Duodenal mucosa (tissue), 2 donors: ENCODE data around the gene PLA2G10.
"Not testable (repeated sequence)": the region's sequence is repeated elsewhere in the genome, so short reads cannot be mapped to it uniquely, and the experiment has no call there.

ENCODE experiments used
- H3K27ac ChIP-seq: one replicate; pipeline ENCODE4 v1.7.0; 2013; ENCODE audit warnings: low read depth, low read length
- H3K27me3 ChIP-seq, 2 donors: one replicate each; pipeline ENCODE4 v1.7.0; 2013; ENCODE audit warnings: low read length in 2 of 2, control low read depth in 1 of 2; ENCODE audit not compliant: insufficient read depth in 2 of 2, control insufficient read depth in 1 of 2
- H3K36me3 ChIP-seq, 2 donors: one replicate each; pipeline ENCODE4 v1.7.0; 2013; ENCODE audit warnings: low read length in 2 of 2, control low read depth in 1 of 2; ENCODE audit not compliant: insufficient read depth in 2 of 2, control insufficient read depth in 1 of 2
- H3K4me1 ChIP-seq, 2 donors: one replicate each; pipeline ENCODE4 v1.7.0; 2013; ENCODE audit warnings: low read length in 2 of 2, control low read depth in 1 of 2; ENCODE audit not compliant: insufficient read depth in 2 of 2, control insufficient read depth in 1 of 2
- H3K4me3 ChIP-seq, 2 donors: one replicate each; pipeline ENCODE4 v1.7.0; 2013; ENCODE audit warnings: low read length in 2 of 2, low read depth in 1 of 2
- H3K9ac ChIP-seq, 2 donors: one replicate each; pipeline ENCODE4 v1.7.0; 2013; ENCODE audit warnings: low read length in 2 of 2, low read depth in 1 of 2
- H3K9me3 ChIP-seq, 2 donors: one replicate each; pipeline ENCODE4 v1.7.0; 2013; ENCODE audit warnings: low read length in 2 of 2, control low read depth in 1 of 2; ENCODE audit not compliant: control insufficient read depth in 1 of 2

Gene PLA2G10

DNA sequence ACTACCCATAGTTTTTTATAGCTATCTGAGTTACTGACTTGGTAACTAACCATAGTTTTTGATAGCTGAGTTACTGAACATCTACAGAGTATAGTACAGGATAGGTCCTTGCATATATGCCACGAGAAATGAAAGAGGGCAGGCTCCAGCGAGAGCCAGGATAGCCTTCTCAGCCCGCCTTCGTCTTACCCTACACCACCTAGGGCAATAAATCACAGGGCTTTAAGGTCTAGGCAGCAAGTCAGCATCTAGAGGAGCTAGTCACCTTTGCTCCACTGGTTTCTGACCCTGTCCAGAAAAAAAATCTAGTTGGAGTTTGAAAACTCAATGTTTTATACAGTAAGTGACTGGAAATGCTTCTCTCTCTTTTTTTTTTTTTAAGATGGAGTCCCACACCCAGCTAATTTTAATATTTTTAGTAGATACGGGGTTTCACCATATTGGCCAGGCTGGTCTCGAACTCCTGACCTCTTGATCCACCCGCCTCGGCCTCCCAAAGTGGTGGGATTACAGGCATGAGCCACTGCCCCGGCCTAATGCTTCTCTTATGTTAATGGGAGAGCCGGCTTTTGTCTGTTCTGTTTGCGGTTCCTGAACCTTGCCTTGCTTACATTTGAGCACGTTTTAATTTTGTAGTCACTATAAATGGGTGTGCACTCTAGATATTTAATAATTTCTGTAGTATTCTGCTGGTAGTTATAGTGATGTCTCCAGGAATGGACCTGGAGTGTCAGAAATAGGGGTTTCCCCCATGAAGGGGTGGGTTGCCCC is 58.5 kb downstream of the PLA2G10 start:
- H3K27ac ChIP-seq, result peak overlapping the region; percentile 70
- peaks cover 42 to 46% of the 10 kb centered on the region in 2 donors for H3K4me1 ChIP-seq
- no peaks in the 10 kb centered on the region for H3K9me3 ChIP-seq
- peak overlapping the region; percentile 28 to 94 for H3K4me3 ChIP-seq
- peak overlapping the region; percentile 43 to 99 for H3K9ac ChIP-seq
- H3K27me3 ChIP-seq, result no peaks in the 10 kb centered on the region
- H3K36me3 ChIP-seq, result peaks cover 0 to 15% of the 10 kb centered on the region in 2 donors

DNA sequence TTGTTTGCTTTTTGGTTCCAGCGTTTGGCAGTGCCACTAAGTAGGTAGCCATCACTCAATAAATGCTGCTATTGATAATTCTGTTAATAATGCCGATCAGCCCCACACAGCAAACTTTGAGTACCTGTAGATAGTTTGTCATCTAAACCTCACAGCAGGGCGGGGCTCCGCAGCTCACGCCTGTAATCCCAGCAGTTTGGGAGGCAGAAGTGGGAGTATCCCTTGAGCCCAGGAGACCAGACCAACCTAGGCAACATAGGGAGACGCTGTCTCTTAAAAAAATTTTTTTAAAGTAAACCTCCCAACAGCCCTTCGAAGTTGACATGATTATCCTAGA is 59.8 kb downstream of the PLA2G10 start:
- Histone ChIP-seq H3K9ac (peak overlapping the region; percentile 43 to 99), H3K27me3 (no peaks in the 10 kb centered on the region), H3K4me3 (peak overlapping the region; percentile 94), H3K27ac (peak overlapping the region; percentile 70), H3K9me3 (no peaks in the 10 kb centered on the region), H3K36me3 (peaks cover 0 to 10% of the 10 kb centered on the region in 2 donors), H3K4me1 (peaks cover 34 to 38% of the 10 kb centered on the region in 2 donors)

DNA sequence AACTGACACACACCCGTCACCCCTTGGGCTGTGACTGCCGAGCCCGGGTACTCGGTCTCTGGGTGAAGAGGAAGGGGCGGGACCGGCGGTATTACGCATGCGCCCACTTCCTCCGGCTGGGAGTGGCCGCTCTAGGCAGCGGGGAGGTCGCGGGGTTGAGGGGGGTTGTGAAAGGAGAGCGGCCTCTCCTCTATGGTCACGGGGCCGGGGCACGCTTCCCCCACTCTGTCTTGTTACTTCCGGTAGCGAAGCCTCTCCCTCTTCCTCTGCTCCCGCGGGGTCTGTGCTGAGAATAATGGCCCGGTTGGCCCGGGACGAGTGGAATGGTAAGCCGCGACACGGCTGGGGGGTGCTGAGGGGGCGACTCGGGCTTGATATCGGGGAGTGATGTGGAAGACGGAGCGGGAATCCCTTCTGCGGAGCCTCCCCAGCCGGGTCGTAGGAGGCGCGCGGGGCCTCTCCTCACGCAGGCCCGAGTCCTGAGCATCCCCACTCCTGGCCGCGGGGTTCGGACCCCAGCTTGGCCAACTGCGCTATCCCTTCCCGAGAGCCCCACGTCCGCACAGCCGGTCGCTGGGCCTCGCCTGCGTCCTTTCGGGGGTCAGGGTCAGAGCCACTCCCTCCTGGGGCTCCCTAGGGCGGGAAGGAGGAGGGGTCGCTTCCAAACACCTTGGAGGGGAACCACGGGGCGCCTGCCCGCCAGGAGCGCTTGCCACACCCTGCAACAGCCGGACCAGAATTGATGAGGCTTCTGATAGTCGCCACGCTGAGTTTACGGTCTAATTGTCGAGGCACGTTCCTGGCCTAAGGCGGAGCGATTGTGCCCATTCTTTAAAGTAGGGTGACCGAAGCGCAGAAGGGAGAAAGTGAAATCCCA is 61.2 kb downstream of the PLA2G10 start, which contains the start of gene BFAR:
BFAR (plus strand) TSS at position 259 of the 877 bp plus-strand sequence. CDS start 11,396 bp downstream, outside the sequence.
- no peaks in the 10 kb centered on the region for H3K9me3 ChIP-seq
- H3K9ac ChIP-seq, result peak within 1 kb of the TSS; percentile 99
- H3K27ac ChIP-seq, result peak within 1 kb of the TSS; percentile 98
- peaks cover 0 to 1% of the 10 kb centered on the region in 2 donors for H3K36me3 ChIP-seq
- H3K4me1 ChIP-seq, result peaks cover 40 to 45% of the 10 kb centered on the region in 2 donors
- H3K27me3 ChIP-seq, result no peaks in the 10 kb centered on the region
- H3K4me3 ChIP-seq, result peak within 1 kb of the TSS; percentile 94

DNA sequence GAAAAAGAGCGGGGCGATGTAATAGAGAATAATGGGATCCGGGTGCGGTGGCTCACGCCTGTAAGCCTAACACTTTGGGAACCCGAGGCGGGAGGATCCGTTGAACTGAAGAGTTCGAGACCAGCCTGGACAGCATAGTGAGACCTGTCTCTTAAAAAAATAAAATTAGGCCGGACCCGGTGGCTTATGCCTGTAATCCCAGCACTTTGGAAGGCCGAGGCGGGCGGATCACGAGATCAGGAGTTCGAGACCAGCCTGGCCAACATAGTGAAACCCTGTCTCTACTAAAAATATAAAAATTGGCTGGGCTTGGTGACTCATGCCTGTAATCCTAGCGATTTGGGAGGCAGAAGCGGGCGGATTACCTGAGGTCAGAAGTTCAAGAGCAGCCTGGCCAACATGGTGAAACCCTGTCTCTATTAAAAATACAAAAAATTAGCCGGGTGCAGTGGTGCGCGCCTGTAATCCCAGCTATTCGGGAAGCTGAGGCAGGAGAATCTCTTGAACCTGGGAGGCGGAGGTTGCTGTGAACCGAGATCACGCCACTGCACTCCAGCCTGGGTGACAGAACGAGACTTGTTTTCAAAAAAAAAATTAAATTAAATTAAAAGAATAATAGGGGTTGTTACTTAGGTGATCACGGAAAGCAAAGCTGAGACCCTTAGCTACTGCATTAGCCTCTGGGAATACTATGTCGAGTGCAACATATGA is 63.3 kb downstream of the PLA2G10 start:
- H3K9me3 ChIP-seq, H3K27me3 ChIP-seq: not testable (repeated sequence)
- H3K9ac ChIP-seq, result peak overlapping the region in 1 of 2 donors; percentile 56
- H3K4me3 ChIP-seq, result peak overlapping the region; percentile 78 to 93
- H3K36me3 ChIP-seq, result peaks cover 7 to 11% of the 10 kb centered on the region in 2 donors
- H3K27ac ChIP-seq, result peak overlapping the region; percentile 80
- peaks cover 30 to 40% of the 10 kb centered on the region in 2 donors for H3K4me1 ChIP-seq

DNA sequence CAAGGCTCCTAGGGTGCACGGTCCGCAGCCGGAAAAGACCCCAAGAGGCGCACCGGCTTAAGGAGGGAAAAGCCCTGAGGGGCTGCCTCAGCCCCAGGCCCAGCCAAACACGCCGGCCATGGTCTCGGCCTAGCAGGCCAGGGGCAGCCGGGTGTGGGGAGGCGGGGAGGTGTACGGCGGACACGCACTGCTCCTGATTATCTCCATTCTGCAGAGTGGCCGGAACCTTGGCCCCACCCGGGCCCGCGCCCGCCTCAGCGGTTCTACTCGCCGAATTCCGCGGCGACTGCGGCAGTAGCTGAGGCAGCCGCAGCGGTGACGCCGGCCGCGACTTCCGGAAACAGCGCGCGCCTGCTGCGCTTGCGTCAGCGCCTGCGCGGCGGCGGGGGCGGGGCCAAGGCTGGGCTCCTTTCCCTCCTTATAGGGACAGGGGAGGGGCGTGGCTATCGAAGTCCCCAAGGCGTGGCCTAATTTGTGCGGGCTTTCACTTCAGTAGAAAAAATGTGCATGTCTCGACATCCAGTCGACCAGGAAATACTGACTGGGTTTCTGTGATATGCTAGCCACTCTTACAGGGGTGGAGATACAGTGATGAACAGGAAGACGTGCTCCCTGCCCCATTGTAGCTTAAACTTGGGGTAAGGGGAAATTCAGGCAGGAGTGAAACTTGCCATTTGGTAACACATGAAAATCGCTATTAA is 64.0 kb downstream of the PLA2G10 start, which contains the start of gene PARN:
PARN (minus strand) TSS at position 342 of the 701 bp plus-strand sequence; CDS start at position 207, 135 bp downstream.
- peaks cover 23 to 33% of the 10 kb centered on the region in 2 donors for H3K4me1 ChIP-seq

DNA sequence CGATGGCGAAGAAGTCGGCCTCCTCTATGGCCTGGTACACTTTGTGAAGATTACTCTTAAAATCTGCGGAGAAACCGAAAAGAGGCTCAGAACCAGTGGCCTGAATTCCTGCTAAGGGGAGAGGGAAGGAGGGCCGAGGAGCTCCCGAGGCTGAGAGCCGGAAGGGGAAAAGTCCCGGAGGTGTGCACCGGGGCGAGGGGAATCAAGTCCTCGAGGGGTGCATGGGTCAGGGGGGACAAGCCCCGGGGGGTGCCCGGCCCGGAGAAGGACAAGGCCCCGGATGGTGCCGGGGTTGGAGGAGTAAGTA is 64.5 kb downstream of the PLA2G10 start:
- Histone ChIP-seq H3K27ac (peak overlapping the region; percentile 80), H3K9ac (peak overlapping the region; percentile 84 to 89), H3K27me3 (no peaks in the 10 kb centered on the region), H3K4me1 (peaks cover 18 to 28% of the 10 kb centered on the region in 2 donors), H3K4me3 (peak overlapping the region; percentile 78 to 93), H3K9me3 (no peaks in the 10 kb centered on the region), H3K36me3 (peaks cover 7 to 17% of the 10 kb centered on the region in 2 donors)

More for the DNA sequence above, 64.0 kb downstream of the PLA2G10 start, which contains the start of gene PARN:
- peaks cover 7 to 17% of the 10 kb centered on the region in 2 donors for H3K36me3 ChIP-seq
- no peaks in the 10 kb centered on the region for H3K27me3 ChIP-seq
- peak within 1 kb of the TSS; percentile 84 to 89 for H3K9ac ChIP-seq
- peak within 1 kb of the TSS; percentile 78 to 93 for H3K4me3 ChIP-seq
- H3K27ac ChIP-seq, result peak within 1 kb of the TSS; percentile 80
- no peaks in the 10 kb centered on the region for H3K9me3 ChIP-seq

DNA sequence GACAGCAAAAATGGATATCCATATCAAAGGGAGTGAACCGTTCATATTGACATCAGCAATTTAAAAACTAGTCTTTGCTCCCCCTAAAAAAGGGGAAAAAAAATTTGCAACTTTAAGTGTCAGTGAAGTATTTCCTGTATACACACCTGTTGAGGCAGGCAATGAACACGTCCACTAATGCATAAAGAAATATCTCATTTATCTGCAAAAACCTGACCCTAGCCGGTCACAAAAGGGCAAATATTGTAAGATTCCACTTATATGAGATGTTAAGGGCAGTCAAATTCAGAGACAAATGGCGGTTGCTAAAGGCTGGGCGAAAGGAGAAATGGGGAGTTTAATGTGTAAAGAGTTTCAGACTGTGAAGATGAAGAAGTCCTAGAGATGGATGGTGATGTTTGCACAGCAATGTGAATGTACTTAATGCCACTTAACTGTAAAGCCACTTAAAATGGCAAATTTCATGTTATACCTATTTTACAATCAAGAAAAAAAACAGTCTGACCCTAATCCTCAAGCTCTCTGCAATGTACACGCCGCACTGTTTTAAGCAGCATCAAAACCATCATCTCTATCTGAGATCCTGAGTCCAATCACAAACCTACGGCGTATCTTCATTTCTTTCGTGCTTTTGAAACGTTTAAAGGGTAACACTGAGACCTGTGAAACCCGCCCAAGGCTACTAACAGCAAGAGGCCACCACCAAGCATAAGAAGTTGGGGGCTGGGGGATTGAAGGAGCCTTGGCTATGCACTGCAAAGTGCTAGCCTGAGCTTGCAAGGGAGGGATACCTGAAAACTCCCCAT is 65.1 kb downstream of the PLA2G10 start:
- Histone ChIP-seq H3K9ac (peak overlapping the region; percentile 84 to 89), H3K36me3 (peaks cover 7 to 18% of the 10 kb centered on the region in 2 donors), H3K9me3 (no peaks in the 10 kb centered on the region), H3K27ac (peak overlapping the region; percentile 80), H3K4me3 (peak overlapping the region; percentile 78 to 93), H3K27me3 (no peaks in the 10 kb centered on the region), H3K4me1 (peaks cover 13 to 22% of the 10 kb centered on the region in 2 donors)

DNA sequence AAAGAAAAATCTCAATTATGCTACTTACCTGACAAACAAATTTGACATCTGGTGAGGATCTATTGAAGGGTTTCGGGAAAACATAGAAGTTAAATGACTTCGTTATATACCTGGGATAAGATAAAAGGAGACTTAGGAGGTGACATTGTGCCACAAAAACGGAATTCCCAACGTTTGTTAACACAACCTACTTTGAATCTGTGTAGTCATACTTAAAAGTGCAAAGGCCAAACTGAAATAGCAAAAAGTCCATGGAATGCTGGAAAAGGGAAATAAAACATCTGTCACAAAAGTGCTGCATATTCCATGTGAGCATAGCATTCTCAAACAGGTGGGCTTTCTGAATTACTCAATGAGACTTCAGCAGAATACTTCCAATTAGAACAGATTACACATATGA is 67.0 kb downstream of the PLA2G10 start:
- peaks cover 10 to 28% of the 10 kb centered on the region in 2 donors for H3K36me3 ChIP-seq
- H3K4me3 ChIP-seq, result no peak overlapping the region
- H3K27ac ChIP-seq, result no peak overlapping the region
- no peak overlapping the region for H3K9ac ChIP-seq
- H3K4me1 ChIP-seq, result peaks cover 13 to 14% of the 10 kb centered on the region in 2 donors
- H3K9me3 ChIP-seq, result no peaks in the 10 kb centered on the region
- no peaks in the 10 kb centered on the region for H3K27me3 ChIP-seq
